Right kidney (tissue), 9 donors: ENCODE data around the gene ADGRF5.

ENCODE experiments used
- DNase-seq: peaks from one replicate; pipeline ENCODE4 v3.0.0-alpha.2; 2016
- long read RNA-seq, 8 donors: transcript quantifications; one replicate each; lab custom pipeline, GENCODE V29; 2026

Gene ADGRF5, protein sequence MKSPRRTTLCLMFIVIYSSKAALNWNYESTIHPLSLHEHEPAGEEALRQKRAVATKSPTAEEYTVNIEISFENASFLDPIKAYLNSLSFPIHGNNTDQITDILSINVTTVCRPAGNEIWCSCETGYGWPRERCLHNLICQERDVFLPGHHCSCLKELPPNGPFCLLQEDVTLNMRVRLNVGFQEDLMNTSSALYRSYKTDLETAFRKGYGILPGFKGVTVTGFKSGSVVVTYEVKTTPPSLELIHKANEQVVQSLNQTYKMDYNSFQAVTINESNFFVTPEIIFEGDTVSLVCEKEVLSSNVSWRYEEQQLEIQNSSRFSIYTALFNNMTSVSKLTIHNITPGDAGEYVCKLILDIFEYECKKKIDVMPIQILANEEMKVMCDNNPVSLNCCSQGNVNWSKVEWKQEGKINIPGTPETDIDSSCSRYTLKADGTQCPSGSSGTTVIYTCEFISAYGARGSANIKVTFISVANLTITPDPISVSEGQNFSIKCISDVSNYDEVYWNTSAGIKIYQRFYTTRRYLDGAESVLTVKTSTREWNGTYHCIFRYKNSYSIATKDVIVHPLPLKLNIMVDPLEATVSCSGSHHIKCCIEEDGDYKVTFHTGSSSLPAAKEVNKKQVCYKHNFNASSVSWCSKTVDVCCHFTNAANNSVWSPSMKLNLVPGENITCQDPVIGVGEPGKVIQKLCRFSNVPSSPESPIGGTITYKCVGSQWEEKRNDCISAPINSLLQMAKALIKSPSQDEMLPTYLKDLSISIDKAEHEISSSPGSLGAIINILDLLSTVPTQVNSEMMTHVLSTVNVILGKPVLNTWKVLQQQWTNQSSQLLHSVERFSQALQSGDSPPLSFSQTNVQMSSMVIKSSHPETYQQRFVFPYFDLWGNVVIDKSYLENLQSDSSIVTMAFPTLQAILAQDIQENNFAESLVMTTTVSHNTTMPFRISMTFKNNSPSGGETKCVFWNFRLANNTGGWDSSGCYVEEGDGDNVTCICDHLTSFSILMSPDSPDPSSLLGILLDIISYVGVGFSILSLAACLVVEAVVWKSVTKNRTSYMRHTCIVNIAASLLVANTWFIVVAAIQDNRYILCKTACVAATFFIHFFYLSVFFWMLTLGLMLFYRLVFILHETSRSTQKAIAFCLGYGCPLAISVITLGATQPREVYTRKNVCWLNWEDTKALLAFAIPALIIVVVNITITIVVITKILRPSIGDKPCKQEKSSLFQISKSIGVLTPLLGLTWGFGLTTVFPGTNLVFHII (N-terminal part only)
- long read RNA-seq, donor 1, full-length matches to known transcripts: 2 of 2 reads
- long read RNA-seq, donor 1, partial matches to known transcripts: 0 of 2 reads
- long read RNA-seq, donor 1, other reads (novel, unspliced or antisense): 0 of 2 reads
- long read RNA-seq, donor 2: 0 reads
- long read RNA-seq, donor 3, partial matches to known transcripts: 6 of 6 reads
- long read RNA-seq, donor 3, other reads (novel, unspliced or antisense): 0 of 6 reads
- long read RNA-seq, donor 4, full-length matches to known transcripts: 1 of 8 reads
- long read RNA-seq, donor 4, partial matches to known transcripts: 7 of 8 reads
- long read RNA-seq, donor 4, other reads (novel, unspliced or antisense): 0 of 8 reads
- long read RNA-seq, donor 5, full-length matches to known transcripts: 2 of 2 reads
- long read RNA-seq, donor 5, partial matches to known transcripts: 0 of 2 reads
- long read RNA-seq, donor 5, other reads (novel, unspliced or antisense): 0 of 2 reads
- long read RNA-seq, donor 6: 0 reads
- long read RNA-seq, donor 7, partial matches to known transcripts: 7 of 7 reads
- long read RNA-seq, donor 7, other reads (novel, unspliced or antisense): 0 of 7 reads
- long read RNA-seq, donor 8, full-length matches to known transcripts: 3 of 3 reads
- long read RNA-seq, donor 8, partial matches to known transcripts: 0 of 3 reads
- long read RNA-seq, donor 8, other reads (novel, unspliced or antisense): 0 of 3 reads

DNA sequence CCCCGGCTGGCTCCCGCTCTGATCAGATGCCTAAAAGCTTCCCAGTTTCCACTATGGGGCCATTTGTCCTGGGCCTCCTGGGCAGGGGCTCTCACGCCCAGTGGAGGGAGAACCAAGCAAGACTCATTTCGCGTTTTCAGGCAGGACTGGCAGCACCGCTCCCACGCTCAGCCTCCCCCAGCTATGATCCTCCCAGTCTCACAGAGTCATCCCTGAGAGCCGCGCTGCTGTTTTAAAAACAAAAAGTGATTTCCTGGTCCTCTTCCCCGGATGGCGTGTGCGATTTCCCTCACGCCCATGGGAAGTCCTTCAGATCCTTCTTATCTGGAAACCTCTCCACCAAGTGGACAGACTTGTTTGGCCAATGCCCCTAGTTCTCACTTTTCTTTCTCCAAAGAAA, at the start of gene ADGRF5:
Gene ADGRF5 (minus strand): TSS at position 208 of the 400 bp plus-strand sequence. CDS start 15,176 bp downstream, outside the sequence.
- DNase-seq: no peak

DNA sequence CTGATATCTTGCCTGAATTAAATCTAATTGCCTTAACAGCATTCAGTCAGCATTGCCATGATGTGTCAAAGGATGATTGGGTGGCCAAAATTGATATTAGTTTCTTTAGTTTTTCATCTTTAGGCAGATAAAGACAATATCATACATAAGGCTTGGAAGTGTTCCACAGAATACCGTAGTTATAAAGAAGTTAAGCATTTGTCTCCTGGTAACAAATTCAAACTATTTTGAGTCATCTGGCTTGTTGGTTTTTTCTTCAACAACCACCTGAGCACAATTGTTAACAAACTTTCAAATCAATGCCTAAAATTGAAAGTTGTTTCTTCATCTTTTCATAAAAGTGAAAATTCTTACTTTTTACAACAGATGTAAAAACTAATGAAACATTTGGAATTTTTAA, 47.5 kb upstream of the ADGRF5 start:
- DNase-seq: no peak

DNA sequence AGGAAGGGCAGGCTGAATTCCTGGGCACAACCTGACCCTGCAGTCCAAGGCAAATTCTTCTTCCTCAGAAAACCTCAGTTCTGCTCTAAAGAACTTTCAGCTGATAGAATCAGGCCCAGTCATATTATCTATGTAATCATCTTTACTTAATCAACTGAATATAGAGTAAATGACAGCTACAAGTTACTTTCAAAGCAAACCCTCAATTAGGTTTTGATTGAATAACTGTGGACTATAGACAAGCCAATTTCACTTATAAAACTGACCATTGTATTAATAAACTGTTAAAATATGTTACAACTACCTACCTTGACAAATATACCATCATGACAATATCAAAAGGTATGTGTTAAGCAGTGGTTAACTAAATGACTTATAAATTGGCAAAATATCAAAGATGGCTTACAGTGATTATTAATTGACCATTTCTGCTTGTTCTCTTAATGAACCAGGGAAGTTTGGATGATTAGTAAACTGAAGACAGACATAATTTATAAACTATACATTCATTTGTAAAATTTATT, 46.1 kb upstream of the ADGRF5 start:
- DNase-seq: no peak

DNA sequence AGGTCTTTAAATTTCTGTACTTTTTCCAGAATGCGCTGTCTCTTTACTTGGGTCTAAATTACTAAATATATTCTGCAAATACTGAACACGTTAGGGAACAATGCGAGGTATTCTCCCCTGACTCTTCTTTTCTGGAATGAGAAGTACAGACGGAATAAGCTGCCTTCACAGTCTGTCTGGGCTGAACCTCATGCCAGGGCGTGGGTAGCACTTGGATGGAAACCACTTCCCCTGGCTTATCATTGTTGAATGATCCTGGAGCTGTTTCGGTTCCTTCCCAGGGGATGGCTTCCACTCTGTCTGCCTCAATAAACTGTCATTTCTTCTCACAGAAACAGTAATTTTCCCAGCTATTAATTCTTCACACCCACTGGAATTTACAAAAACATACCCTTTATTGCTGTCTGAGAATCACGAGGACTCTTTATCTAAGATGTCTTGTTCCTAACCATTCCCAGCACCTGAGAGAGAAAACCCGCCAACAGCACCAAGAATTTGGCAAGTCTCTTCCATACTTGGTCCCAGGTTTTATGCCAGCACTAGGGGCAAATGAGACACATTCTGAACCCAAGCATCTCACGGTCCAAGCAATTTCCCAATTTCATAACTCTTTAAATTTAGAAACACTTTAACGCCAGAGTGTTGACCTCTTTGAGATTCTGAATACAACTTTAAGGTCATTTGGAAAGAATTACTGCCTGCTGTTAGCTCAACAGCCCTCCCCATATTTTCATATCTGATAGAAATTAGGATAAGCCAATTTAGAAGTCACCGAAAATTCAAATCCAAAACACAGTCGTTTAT, 43.2 kb upstream of the ADGRF5 start:
- DNase-seq: no peak

DNA sequence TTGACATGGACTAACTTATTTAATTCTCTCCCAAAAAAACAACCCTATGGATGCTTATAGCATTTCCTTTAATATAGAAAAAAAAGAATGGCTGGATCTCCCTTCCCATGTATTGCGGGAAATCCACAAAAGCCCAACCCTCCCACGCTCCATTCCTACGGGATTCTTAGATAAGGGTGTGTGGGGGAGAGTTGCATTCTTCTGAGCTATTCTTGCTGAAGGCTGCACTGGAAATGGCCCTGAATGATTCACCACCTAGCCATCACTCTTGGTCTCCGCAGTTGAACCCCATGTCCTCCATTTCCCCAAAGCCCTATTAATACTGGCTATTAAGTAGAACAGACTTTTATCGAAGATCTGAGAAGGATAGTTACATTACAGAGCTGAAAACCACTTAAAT, 41.9 kb upstream of the ADGRF5 start:
- DNase-seq: no peak

DNA sequence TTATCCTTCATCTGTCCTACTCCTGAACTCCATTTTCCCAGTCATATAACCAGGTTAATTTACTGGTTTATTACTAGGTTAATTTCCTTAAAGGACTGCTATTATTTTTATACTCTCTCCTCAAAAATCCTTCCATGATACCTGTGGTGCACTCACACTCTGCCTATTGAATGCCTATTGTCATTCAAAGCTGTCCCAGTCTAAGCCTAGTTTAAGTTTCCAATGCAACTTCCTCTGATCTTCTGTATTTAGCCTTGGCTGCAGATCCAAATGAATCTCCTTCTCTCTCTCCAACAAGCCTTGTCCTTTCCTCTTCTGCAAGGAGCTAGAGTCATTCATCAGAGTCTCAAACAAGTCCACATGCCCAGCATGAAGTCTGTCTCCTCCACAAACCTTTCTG, 41.3 kb upstream of the ADGRF5 start:
- no peak for DNase-seq

DNA sequence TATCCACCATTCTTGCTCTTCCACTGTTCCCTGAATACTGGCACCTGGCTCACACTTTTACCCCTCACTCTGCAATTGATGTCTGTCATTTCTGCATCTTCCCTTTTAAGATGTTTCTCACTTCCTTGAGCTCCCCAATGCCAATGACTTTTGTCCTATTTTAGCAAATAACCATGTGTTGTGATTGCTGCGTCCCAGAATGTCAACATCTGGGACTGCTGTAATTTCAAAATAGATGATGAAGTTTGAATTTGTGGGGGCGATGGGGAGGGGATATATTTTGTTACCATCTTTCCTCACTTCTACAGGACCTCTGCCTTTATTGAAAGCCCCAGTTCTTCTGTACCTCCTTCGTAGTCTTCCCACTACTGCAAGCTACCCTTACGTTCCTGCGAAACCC, 40.0 kb upstream of the ADGRF5 start:
- no peak for DNase-seq

DNA sequence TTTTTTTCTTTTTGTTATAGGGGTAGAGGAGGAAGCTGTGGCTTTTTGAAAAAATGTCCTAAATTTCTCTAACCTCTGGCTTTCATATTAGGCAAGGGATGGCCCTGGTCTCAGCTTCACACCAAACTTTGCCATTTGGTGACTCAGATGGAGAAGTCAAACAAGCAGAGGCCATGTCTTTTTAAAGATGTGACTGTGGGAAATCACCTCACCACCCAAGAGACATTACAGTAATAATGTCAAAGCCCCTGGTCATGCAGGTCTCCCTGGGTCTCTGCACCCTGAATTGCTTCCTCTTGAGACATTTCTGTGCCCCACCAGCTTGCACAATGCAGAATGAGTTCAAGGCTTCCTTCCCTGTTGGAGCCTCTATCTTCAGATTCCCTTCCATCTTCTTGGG, 39.5 kb upstream of the ADGRF5 start:
- no peak for DNase-seq

DNA sequence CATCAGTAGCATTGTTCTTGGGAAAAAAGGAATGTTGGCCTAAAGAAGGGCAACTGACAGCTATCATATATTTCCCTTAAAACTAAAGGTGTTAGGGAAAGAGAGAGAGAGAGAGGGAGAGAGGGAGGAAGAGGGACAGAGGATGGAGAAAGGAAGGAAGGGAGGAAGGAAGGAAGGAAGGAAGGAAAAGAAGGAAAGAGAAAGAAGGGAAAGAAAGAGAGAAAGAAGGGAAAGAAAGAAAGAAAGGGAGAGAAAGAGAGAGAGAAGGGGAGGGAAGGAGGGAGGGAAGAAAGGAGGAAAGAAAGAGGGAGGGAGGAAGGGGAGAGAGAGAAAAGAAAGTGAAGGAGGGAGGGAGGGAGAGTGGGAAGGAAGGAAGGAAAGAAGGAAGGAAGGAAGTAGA, 37.7 kb upstream of the ADGRF5 start:
- no peak for DNase-seq

DNA sequence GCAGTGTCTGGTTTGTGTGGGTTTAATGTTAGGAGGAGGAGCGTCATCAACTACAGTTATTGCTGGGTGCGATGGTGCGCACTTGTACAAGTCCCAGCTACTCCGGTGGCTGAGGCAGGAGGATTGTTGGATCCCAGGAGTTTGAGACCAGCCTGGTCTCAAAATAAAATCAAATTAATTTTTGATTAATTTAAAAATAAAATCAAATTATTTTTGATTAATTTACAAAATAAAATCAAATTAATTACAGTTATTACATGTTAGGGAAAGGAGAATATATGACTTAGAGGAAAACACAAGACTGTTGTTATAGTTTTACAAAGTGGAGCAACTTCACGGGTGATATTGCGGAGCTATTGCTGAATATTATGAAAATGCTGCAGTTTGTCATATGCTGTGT, 34.7 kb upstream of the ADGRF5 start:
- DNase-seq: no peak

DNA sequence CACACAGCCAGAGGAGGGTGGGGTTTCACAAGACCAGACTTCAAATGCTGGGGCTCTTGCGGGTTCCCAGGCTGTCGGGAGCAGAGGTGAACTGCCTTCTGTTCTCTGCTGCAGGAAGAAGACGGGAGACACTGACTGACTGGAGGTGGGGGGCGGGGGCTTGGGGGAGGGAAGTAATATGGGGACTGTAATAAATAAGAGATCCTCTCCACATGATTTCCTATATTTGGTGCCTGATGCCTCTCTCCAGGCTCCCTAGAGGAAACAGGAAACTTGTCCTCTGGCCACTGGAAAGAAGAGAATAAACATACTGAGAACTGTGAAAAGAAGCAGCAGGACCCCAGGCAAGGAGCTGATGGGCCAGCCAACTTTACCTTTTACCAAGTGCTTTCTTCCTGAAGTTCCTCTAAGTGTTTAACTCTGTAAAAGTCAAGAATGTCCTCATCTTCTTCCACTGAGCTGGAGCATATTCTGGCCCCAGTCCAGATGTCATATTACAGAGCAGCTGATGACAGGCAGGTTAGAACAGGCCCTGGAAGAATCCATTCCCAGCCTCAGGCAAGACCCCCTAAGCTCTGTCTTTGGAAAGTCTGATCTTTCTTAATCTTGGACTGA, 33.2 kb upstream of the ADGRF5 start:
- no peak for DNase-seq

DNA sequence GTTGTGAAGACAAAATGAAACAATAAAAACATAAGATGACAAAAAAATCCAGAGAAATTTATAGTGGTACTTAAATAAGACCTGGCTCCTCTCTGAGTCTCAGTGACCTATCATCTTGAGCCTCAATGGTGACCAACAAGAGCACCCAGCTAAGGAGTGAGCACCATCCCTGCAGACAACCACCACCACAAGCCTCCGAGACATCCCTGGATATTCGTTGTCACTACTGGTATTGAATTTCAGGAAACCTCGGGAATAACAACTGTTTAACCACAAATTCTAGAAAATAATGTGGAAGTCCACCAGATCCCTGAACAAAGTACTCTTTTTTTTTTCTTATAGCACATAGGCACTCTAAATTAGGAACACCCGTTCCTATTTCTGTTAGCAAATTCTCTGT, 32.2 kb upstream of the ADGRF5 start:
- DNase-seq: no peak

DNA sequence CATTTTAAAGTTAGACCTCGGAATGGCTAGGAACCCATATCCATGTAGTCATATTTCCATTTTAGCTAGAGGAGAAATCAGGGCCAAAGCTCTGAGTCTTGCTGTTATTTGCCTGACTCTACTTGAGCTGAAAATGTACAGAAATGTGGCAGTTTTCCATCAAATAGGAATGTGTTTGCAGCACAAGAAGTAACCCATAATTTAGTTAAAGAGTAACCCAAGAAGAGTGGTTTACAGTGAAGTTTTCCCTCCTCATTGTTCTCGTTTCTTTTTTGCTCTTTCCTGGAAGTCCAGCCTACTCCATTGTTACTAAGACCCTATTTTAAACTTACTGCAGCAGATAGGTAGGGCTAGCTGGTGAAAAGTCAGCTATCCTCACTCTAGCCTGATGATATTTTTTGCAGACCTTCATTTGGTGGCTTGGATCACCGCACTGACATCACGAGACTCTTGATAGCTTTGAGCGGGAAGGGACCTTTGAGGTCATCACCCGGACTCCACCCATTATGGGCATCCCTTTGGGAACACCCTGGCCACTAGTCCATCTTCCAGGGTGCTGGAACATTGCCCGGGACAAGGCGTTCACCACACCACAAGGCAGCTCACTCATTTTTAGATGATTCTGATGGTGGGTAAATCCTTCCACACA, 28.0 kb upstream of the ADGRF5 start:
- no peak for DNase-seq

DNA sequence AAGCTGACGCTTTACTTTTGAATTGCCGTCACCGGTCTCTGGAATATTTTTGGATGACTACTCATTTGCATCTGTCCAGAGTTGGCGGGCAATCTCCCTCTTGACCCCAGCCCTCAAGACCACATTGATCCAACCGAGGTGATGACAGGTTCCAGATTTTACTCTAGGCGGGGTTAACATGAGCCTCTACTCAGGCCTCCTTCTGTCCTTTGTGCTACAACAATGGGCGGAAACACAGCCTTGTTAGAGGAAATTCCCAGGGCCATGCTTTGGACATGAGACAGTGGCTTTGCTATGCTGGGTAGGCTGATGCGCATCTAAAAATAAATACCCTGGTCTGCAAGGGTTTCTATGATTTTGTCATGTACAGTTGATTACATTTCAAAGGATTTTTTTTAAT, 27.0 kb upstream of the ADGRF5 start:
- DNase-seq: no peak

DNA sequence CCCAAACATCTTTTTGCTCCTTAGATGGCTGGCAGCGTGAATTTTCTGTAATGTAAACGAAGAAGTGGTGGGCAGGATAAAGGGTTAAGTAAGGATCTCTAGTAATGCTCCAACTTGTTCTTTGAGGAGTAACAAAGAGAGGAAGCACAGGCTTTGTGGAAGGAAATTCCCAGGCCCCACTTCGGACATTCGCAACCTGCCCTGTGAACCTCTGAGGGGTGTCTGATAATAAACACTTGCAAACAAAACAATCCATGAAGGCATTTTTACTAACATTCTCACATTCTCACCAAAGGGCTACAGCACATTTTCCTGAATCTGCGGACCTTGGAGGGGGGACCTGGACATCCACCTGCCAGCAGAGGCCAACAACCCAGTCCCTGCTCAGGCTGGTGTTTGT, 25.8 kb upstream of the ADGRF5 start:
- DNase-seq: no peak

DNA sequence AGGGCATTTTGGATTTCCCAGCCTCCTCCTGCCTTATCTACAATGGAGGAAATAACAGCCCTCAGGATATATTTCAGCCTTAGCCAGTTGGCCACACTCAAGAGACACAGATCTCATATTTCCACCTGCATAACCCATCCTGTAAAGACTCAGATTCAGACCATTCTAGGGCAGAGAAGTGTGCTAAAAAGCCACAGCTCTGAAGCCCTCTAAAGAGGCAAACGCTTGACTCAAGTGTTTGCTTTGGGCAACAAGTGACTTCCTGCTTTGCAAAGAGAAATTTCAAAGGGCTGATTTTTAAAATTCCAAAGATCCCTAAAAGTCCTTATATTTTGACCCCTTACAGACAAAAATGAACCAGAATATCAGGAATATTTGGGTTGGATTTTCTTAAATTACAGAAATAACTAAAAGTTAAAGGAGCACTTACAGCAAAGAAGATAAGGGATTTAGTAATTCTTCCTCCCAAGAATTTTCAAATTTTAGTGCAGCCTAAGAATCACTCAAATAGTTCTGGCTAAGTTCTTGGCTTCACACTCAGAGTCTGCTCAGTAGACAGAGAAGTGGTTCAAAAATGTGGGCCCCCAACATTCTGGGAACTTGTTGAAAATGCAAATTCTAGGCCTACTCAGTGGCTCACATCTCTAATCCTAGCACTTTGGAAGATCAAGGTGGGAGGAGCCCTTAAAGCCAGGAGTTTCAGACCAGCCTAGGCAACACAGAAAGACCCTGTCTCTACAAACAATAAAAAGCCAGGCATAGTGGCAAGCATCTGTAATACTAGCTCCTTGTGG, 18.9 kb upstream of the ADGRF5 start:
- no peak for DNase-seq

DNA sequence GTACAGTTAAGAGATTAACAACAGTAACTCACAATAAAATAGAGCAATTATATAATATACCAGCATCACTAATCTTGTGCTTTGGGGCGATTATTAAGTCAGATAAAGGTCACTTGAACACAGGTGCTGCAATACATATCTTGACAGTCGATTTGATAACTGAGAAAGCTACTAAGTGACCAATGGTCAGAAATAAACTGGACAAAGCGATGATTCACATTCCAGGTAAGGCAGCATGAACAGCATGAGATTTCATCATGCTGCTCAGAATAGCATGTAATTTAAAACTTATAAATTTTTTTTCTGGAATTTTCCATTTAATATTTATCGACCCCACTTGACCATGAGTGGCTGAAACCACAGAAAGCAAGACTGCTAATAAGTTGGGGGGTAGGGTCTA, 15.9 kb upstream of the ADGRF5 start:
- no peak for DNase-seq

DNA sequence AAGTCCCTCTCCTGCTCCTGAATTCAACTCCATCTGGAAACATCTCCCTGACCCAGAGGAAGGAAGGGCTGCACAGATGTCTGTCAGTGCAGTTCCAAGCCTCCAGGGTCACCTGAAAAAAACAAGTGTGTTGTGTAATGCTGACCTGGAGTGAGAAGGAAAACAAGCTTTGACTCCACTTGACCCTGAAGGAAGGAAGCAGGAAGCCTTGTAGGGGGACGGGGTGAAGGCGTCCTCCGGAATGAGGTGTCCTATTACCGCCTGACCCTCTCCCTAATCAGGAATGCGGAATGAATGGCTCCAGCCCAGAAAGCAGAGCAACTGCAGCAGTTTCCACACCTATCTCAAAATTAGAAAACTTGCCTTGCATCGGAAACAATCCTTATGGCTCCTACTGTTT, 13.9 kb upstream of the ADGRF5 start:
- DNase-seq: no peak
